Calu3 (cell line): ENCODE results near the gene CNTNAP4. TPM values are rescaled to one million over a fixed set of nuclear protein-coding genes. Genes with fewer than 3 reads are reported as not detected.

Source experiments
- Bru-seq: library from RNA; stranded (reverse); fragments of 400-500 nt; gene quantifications from one replicate; lab custom pipeline; 2021; lab: Mats Ljungman, UMichigan
- BruChase-seq, 2 experiments: library from RNA; stranded (reverse); fragments of 400-500 nt; gene quantifications; one replicate each; lab custom pipeline; 2021; lab: Mats Ljungman, UMichigan
- BruUV-seq: library from RNA; stranded (reverse); fragments of 400-500 nt; replicated peaks from 2 replicates; lab custom pipeline; 2021; lab: Mats Ljungman, UMichigan
- CTCF ChIA-PET: fragments of 300-600 bp; sonication (Branson Sonifier 250); formaldehyde crosslinking; loops from one replicate; lab custom pipeline; 2022; ENCODE audit warnings: antibody characterized with exemption; lab: Charles Lee
- DNase-seq: peaks from one replicate; pipeline ENCODE4 v3.0.0; 2022
- H3K27ac Mint-ChIP-seq: one replicate; pipeline ENCODE4 v1.8.0; 2022; ENCODE audit warnings: mixed read lengths; ENCODE audit not compliant: unreplicated experiment
- H3K27me3 Mint-ChIP-seq: one replicate; pipeline ENCODE4 v1.8.0; 2022; ENCODE audit warnings: mixed read lengths; ENCODE audit not compliant: unreplicated experiment
- H3K36me3 Mint-ChIP-seq: one replicate; pipeline ENCODE4 v1.8.0; 2022; ENCODE audit warnings: mild to moderate bottlenecking, moderate library complexity, mixed read lengths; ENCODE audit not compliant: insufficient read depth, unreplicated experiment
- H3K4me1 Mint-ChIP-seq: one replicate; pipeline ENCODE4 v1.8.0; 2022; ENCODE audit warnings: mild to moderate bottlenecking, low read depth, mixed read lengths; ENCODE audit not compliant: unreplicated experiment
- H3K4me3 Mint-ChIP-seq: one replicate; pipeline ENCODE4 v1.8.0; 2022; ENCODE audit warnings: mild to moderate bottlenecking, low read depth, moderate library complexity, mixed read lengths; ENCODE audit not compliant: unreplicated experiment
- H3K9me3 Mint-ChIP-seq: one replicate; pipeline ENCODE4 v1.8.0; 2022; ENCODE audit warnings: low read depth, mixed read lengths; ENCODE audit not compliant: unreplicated experiment
- CTCF ChIP-seq: fragments of 200-600 bp; IDR thresholded peaks from one replicate; pipeline ENCODE4 v1.8.0; 2022; ENCODE audit warnings: antibody characterized with exemption; ENCODE audit not compliant: unreplicated experiment
- intact Hi-C: fragments of 100-400 bp; cut with micrococcal nuclease; formaldehyde crosslinking; loops from one replicate; pipeline ENCODE4 v1.10.0; 2022; ENCODE audit not compliant: unreplicated experiment
- long read RNA-seq: library from polyadenylated mRNA; stranded (forward); transcript quantifications from one replicate; pipeline ENCODE4 v2.0.0, GENCODE V29; 2022
- total RNA-seq: library from RNA; stranded (reverse); gene quantifications from 2 replicates; pipeline ENCODE4 v1.2.3, GENCODE V29; 2022

CNTNAP4 gene
- total RNA-seq (not detected in 2 replicates), Bru-seq, nascent RNA (percentile 1 among the genes with signal in this experiment), BruChase-seq, experiment 1, labeled RNA remaining after a 6-hour chase (percentile 0 among the genes with signal in this experiment), BruChase-seq, experiment 2, labeled RNA remaining after a 2-hour chase (not detected)
- long read RNA-seq, result 0 reads

- no peak for DNase-seq
- CTCF ChIA-PET, result no interaction called here
- no peaks in the 10 kb centered on the region for H3K36me3 Mint-ChIP-seq
- no TSS peak for BruUV-seq
- no peak within 1 kb of the TSS for H3K4me3 Mint-ChIP-seq
- H3K27me3 Mint-ChIP-seq, result peaks cover 21% of the 10 kb centered on the region
- H3K27ac Mint-ChIP-seq, result no peak within 1 kb of the TSS
- intact Hi-C loops, result no loop called here
- H3K9me3 Mint-ChIP-seq, result no peaks in the 10 kb centered on the region
- no peaks in the 10 kb centered on the region for H3K4me1 Mint-ChIP-seq
- no peak for TF ChIP-seq CTCF
These were observed at the start of gene CNTNAP4 for GRCh38 chr16:76276745-76277438. CNTNAP4 (plus strand) TSS chr16:76277401; CDS start chr16:76277663, 262 bp downstream.

DNA sequence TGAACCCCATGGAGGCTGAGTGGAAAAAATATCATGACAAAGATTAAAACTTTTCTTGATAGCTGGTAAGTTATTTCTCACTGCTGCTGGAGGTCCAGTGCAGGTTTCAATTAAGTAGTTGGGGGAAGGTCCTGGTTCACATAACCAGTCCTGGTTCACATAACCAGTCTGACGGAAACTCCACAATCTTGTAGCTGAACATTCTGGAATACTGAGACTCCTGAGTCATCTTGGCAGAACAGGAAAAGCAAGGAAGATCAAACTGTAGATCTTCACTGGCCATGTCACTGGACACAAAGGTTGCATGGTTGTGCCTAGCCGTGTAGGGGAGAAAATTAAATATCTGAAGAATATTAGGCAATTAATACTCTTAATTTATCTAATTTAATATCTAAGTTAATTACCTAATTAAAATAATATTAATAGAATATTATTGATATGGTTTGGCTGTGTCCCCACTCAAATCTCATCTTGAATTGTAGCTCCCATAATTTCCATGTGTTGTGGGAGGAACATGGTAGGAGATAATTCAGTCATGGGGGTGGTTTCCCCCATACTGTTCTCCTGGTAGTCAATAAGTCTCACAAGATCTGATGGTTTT is 48.6 kb upstream of the CNTNAP4 start:
- Mint-ChIP-seq H3K4me1 (no peaks in the 10 kb centered on the region), H3K27ac (no peak overlapping the region), H3K9me3 (peaks cover 7% of the 10 kb centered on the region), H3K27me3 (no peaks in the 10 kb centered on the region), H3K4me3 (no peak overlapping the region), H3K36me3 (no peaks in the 10 kb centered on the region)
- no peak for TF ChIP-seq CTCF
- CTCF ChIA-PET, result no interaction called here
- intact Hi-C loops, result no loop called here
- no TSS peak for BruUV-seq
- DNase-seq, result no peak

- no TSS peak for BruUV-seq
- H3K4me1 Mint-ChIP-seq, result no peaks in the 10 kb centered on the region
- no peaks in the 10 kb centered on the region for H3K36me3 Mint-ChIP-seq
- H3K27me3 Mint-ChIP-seq, result no peaks in the 10 kb centered on the region
- no peak for DNase-seq
- intact Hi-C loops, result no loop called here
- H3K27ac Mint-ChIP-seq, result no peak overlapping the region
- TF ChIP-seq CTCF, result no peak
- H3K9me3 Mint-ChIP-seq, result peaks cover 13% of the 10 kb centered on the region
- CTCF ChIA-PET, result no interaction called here
- H3K4me3 Mint-ChIP-seq, result no peak overlapping the region
These were observed 44.5 kb upstream of the CNTNAP4 start for GRCh38 chr16:76232704-76233103.

DNA sequence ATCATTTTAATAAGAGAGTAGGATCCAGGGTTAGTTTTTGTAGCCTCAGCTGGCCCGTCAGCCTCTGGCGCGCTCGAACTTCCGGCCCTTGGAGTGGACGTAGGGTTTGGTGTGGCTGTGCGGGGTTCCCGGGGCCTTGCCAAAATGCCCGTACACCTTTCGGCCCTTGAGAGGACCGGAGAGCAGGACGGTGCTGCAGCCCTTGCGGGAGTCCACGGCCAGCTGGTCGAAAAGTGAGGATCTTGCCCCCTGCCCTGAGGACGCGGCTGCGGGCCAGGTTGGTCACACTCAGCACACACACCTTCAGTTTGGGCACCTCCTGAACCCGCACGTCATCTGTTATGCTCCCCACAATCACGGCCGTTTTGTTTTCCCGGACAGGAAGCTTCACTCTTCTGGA is 42.2 kb upstream of the CNTNAP4 start:
- Mint-ChIP-seq H3K4me3 (no peak overlapping the region), H3K36me3 (no peaks in the 10 kb centered on the region), H3K4me1 (no peaks in the 10 kb centered on the region), H3K27me3 (no peaks in the 10 kb centered on the region), H3K9me3 (peaks cover 9% of the 10 kb centered on the region), H3K27ac (no peak overlapping the region)
- intact Hi-C loops, result no loop called here
- CTCF ChIA-PET, result no interaction called here
- no TSS peak for BruUV-seq
- no peak for TF ChIP-seq CTCF
- no peak for DNase-seq
